Measurements from ENCODE around the gene RTN4RL1. TPM values are rescaled to one million over a fixed set of nuclear protein-coding genes. Genes with fewer than 3 reads are reported as not detected.

Gene RTN4RL1
- total RNA-seq, 1 donor from 2014 or later = 0.77 TPM

GRCh38 chr17:2071455-2072281, 46.5 kb upstream of the RTN4RL1 start:
- H3K36me3 Mint-ChIP-seq (ENCODE audit: low read depth, unreplicated experiment) = peaks cover 29% of the 10 kb centered on the region

GRCh38 chr17:2071024-2071385, 45.9 kb upstream of the RTN4RL1 start:
- H3K9me3 ChIP-seq (ENCODE audit: insufficient read depth, low read depth, low read length) = no peaks in the 10 kb centered on the region
- no peak for TF ChIP-seq EZH2 (IDR thresholded peaks at IDR 0.05; ENCODE audit: insufficient read depth, low read length)
- TF ChIP-seq CTCF (IDR thresholded peaks at IDR 0.05; ENCODE audit: insufficient read depth, low read depth, low read length) = no peak
- peak overlapping the region; percentile 99 for H3K27ac ChIP-seq (ENCODE audit: low read depth, low read length)
- H3K4me3 ChIP-seq (ENCODE audit: insufficient read depth, low read depth, low read length) = no peak overlapping the region
- no peaks in the 10 kb centered on the region for H3K36me3 ChIP-seq (ENCODE audit: insufficient read depth, low read length)
- H4K20me1 ChIP-seq (ENCODE audit: insufficient read depth, low read length) = no peaks in the 10 kb centered on the region
- Mint-ChIP-seq H3K27me3 (ENCODE audit: low read depth, unreplicated experiment) (no peaks in the 10 kb centered on the region), H3K9me3 (ENCODE audit: unreplicated experiment) (no peaks in the 10 kb centered on the region), H3K27ac (ENCODE audit: unreplicated experiment) (peak overlapping the region; percentile 75), H3K4me1 (ENCODE audit: low read depth, unreplicated experiment) (peaks cover 51% of the 10 kb centered on the region), H3K4me3 (ENCODE audit: unreplicated experiment) (no peak overlapping the region), H3K36me3 (ENCODE audit: low read depth, unreplicated experiment) (peaks cover 29% of the 10 kb centered on the region)
- no peak for DNase-seq (ENCODE audit: low read depth)
- H3K27me3 ChIP-seq (ENCODE audit: insufficient read depth, low read length) = no peaks in the 10 kb centered on the region
- FAIRE-seq = no peak
- no peak overlapping the region for H2AFZ ChIP-seq (ENCODE audit: low read depth, low read length)
- H3K4me2 ChIP-seq (ENCODE audit: low read length) = peak overlapping the region; percentile 57
- peak overlapping the region; percentile 68 for H3K9ac ChIP-seq (ENCODE audit: low read length)
- peaks cover 67% of the 10 kb centered on the region for H3K4me1 ChIP-seq (ENCODE audit: insufficient read depth, low read length)
- H3K79me2 ChIP-seq (ENCODE audit: insufficient read depth, low read length) = peaks cover 7% of the 10 kb centered on the region

More at GRCh38 chr17:2071455-2072281, 46.5 kb upstream of the RTN4RL1 start:
- Histone ChIP-seq H3K4me1 (ENCODE audit: insufficient read depth, low read length) (peaks cover 66% of the 10 kb centered on the region), H3K79me2 (ENCODE audit: insufficient read depth, low read length) (peaks cover 3% of the 10 kb centered on the region), H4K20me1 (ENCODE audit: insufficient read depth, low read length) (no peaks in the 10 kb centered on the region), H3K4me3 (ENCODE audit: insufficient read depth, low read depth, low read length) (no peak overlapping the region), H3K4me2 (ENCODE audit: low read length) (peak overlapping the region; percentile 57), H3K27ac (ENCODE audit: low read depth, low read length) (peak overlapping the region; percentile 99), H3K9me3 (ENCODE audit: insufficient read depth, low read depth, low read length) (no peaks in the 10 kb centered on the region), H3K9ac (ENCODE audit: low read length) (peak overlapping the region; percentile 68), H2AFZ (ENCODE audit: low read depth, low read length) (no peak overlapping the region), H3K27me3 (ENCODE audit: insufficient read depth, low read length) (no peaks in the 10 kb centered on the region), H3K36me3 (ENCODE audit: insufficient read depth, low read length) (no peaks in the 10 kb centered on the region)
- peaks cover 48% of the 10 kb centered on the region for H3K4me1 Mint-ChIP-seq (ENCODE audit: low read depth, unreplicated experiment)
- H3K9me3 Mint-ChIP-seq (ENCODE audit: unreplicated experiment) = no peaks in the 10 kb centered on the region
- TF ChIP-seq EZH2 (IDR thresholded peaks at IDR 0.05; ENCODE audit: insufficient read depth, low read length) = no peak
- no peak for TF ChIP-seq CTCF (IDR thresholded peaks at IDR 0.05; ENCODE audit: insufficient read depth, low read depth, low read length)
- H3K4me3 Mint-ChIP-seq (ENCODE audit: unreplicated experiment) = peak overlapping the region; percentile 67
- H3K27ac Mint-ChIP-seq (ENCODE audit: unreplicated experiment) = peak overlapping the region; percentile 75
- FAIRE-seq (no peak), DNase-seq (ENCODE audit: low read depth) (peak; percentile 72)
- H3K27me3 Mint-ChIP-seq (ENCODE audit: low read depth, unreplicated experiment) = no peaks in the 10 kb centered on the region

Data from astrocyte (in vitro differentiated cells and primary cell).